Transverse colon (tissue), 4 donors: ENCODE results near the gene CXCR4.

Experiments used
- POLR2A ChIP-seq: fragments of 450-650 bp; IDR thresholded peaks from one replicate; pipeline ENCODE4 v1.6.1; 2016; ENCODE audit warnings: antibody characterized with exemption, mild to moderate bottlenecking, moderate library complexity
- POLR2AphosphoS5 ChIP-seq, 3 donors: sonication (generic); formaldehyde crosslinking; IDR thresholded peaks; one replicate each; pipeline ENCODE4 v1.6.1; 2016; ENCODE audit warnings: antibody characterized with exemption in 3 of 3
- TF ChIP-seq, protein P1 (sequence below), 5 experiments: fragments of 200-600 bp in 3 of 5; fragments of 450-650 bp in 2 of 5; sonication (generic) in 3 of 5; IDR thresholded peaks; 1 replicate in 2 of 5; 2 replicates in 3 of 5; pipeline ENCODE4 v1.5.1; 2016 to 2017; ENCODE audit warnings: antibody characterized with exemption in 5 of 5, inconsistent platforms in 3 of 5, mild to moderate bottlenecking in 2 of 5, moderate library complexity in 1 of 5

DNA sequence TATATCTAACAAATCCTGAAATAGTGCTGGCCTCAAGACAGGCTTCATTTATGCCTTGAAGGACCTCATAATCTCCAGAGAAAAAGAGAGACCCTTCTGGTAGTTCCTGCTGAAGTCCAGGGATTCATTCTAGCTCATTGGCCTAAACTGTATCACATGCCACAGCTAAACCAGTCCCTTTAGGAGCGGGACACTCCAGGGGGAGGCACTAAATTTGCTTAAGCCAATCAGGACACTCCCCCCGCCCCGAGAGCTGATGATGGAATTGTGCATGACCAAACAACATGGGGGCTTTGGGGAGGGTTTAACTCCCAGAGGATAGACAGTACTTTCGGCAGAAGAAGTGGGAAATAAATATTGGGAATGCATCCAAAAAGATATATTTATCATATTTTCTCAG, 36.4 kb upstream of the CXCR4 start:
- TF ChIP-seq, protein P1, sequence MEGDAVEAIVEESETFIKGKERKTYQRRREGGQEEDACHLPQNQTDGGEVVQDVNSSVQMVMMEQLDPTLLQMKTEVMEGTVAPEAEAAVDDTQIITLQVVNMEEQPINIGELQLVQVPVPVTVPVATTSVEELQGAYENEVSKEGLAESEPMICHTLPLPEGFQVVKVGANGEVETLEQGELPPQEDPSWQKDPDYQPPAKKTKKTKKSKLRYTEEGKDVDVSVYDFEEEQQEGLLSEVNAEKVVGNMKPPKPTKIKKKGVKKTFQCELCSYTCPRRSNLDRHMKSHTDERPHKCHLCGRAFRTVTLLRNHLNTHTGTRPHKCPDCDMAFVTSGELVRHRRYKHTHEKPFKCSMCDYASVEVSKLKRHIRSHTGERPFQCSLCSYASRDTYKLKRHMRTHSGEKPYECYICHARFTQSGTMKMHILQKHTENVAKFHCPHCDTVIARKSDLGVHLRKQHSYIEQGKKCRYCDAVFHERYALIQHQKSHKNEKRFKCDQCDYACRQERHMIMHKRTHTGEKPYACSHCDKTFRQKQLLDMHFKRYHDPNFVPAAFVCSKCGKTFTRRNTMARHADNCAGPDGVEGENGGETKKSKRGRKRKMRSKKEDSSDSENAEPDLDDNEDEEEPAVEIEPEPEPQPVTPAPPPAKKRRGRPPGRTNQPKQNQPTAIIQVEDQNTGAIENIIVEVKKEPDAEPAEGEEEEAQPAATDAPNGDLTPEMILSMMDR (IDR thresholded peaks at IDR 0.05): no peak
- TF ChIP-seq POLR2A: no peak
- no peak for TF ChIP-seq POLR2AphosphoS5 (IDR thresholded peaks at IDR 0.05)
